Measurements from ENCODE around the gene HAND2. TPM values are rescaled to one million over a fixed set of nuclear protein-coding genes. Genes with fewer than 3 reads are reported as not detected.

The HAND2 gene
- total RNA-seq, 2 donors from 2014 or later, result not detected

DNA sequence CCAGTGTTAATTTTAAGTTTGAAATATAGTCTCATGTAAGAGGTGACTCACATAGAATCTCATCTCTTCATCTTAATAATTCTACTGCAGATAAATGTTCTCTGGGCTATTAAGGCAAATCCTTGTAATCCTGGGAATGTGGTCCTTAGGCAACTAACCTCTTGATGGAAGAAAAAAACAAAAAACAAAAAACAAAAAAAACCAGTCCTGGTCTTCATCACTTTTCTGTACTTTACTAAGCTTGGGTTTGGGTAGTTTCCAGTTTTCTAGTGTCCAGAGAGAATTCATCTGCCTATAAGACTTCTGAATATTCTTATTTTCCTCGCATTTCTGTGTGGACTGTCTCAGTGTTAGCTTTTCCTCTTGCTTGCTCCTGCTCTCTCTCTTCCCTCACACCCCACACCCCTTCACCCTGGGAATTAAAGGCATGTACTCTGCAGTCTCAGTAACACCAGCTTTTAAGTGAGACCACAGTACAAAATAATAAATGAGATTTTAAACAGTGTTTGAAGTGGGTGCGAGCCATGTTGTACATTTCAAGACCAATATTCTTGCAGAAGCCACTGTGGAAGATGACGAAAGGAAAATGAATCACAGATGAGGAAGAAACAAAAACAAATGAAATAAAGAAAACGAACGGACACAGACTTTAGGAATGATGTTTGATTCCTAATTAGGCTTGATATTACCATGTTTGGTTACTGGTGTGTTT is 51.7 kb downstream of the HAND2 start:
- ATAC-seq, result no peak
- Mint-ChIP-seq H3K9me3 (no peaks in the 10 kb centered on the region), H3K27ac (no peak overlapping the region), H3K36me3 (no peaks in the 10 kb centered on the region)
- DNase-seq (ENCODE audit: low spot score in 2 of 2), result no peak

DNA sequence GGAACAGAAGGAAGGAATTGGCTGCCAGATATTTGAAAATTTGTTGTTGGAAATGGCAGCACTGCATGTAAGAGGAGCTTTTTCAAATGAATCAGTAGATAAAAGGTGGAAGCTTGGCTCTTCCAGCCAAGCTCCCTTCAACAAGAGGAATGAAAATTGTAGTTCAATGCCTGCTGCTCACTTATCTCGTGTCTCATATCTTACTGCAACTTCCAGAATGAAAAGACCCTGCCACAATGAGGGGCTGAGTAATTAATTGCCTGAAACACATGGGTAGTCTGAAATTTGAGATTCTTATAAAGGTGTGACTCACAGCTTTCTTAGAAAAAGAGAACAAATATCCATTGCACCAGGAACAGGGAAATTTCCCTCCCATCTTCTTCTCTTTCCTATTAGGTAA is 53.0 kb downstream of the HAND2 start:
- DNase-seq (ENCODE audit: low spot score in 2 of 2) (no peak), ATAC-seq (no peak)
- H3K36me3 Mint-ChIP-seq, result no peaks in the 10 kb centered on the region
- no peak overlapping the region for H3K27ac Mint-ChIP-seq
- H3K9me3 Mint-ChIP-seq, result no peaks in the 10 kb centered on the region

Other genes with a start within 250 kb of the HAND2 start
- gene HMGB2, start 195.9 kb downstream of the HAND2 start, total RNA-seq, result 100 to 1,000 TPM; 567 to 924 TPM
- gene SAP30, start 159.3 kb downstream of the HAND2 start, total RNA-seq, result 10 to 100 TPM; 19.0 to 21.7 TPM
- gene SCRG1, start 131.1 kb downstream of the HAND2 start, total RNA-seq, result not detected